ENCODE data around the gene COL19A1.

The COL19A1 gene

DNA sequence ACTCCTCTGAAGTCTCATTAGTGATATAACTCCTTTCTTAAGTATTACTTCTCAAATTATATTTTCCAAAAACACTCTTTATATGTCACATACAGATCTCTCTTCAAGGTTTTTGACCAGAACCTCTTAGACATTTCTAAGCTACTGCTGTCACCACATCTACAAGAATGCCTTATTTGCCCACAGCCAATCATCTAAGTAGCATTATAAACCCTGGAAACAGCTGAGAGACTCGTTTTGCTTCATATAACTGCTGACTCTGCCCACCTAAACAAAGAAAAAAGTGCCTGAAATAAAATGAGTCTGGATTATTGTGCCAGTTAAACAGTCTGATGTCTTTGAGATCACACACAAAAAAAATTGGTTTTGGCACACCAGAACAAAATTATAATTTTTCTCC, 270.6 kb downstream of the COL19A1 start:
- TF ChIP-seq CTCF (conservative IDR thresholded peaks at IDR 0.05; ENCODE audit: low read length) (no peak), EZH2phosphoT487 (IDR thresholded peaks at IDR 0.05; ENCODE audit: borderline replicate concordance) (no peak)
- Histone ChIP-seq H3K4me2 (ENCODE audit: low read depth, low read length, poor library complexity, severe bottlenecking) (no peak overlapping the region), H3K27me3 (ENCODE audit: insufficient read depth, low read length, poor library complexity, severe bottlenecking) (no peaks in the 10 kb centered on the region), H3K9me3 (ENCODE audit: insufficient read depth, low read depth, low read length) (no peaks in the 10 kb centered on the region), H3F3A (ENCODE audit: low read depth) (no peaks in the 10 kb centered on the region), H2AFZ (ENCODE audit: low read length) (no peak overlapping the region), H3K79me2 (ENCODE audit: insufficient read depth, low read length) (no peaks in the 10 kb centered on the region), H4K20me1 (ENCODE audit: insufficient read depth, low read length, poor library complexity, severe bottlenecking) (no peaks in the 10 kb centered on the region), H3K4me1 (ENCODE audit: insufficient read depth, low read length, poor library complexity, severe bottlenecking) (peaks cover 30% of the 10 kb centered on the region), H3K4me3 (ENCODE audit: low read length, poor library complexity, severe bottlenecking) (no peak overlapping the region), H3K9ac (ENCODE audit: low read depth, low read length, poor library complexity, severe bottlenecking) (no peak overlapping the region), H3K9me2 (replicated peaks; ENCODE audit: low read depth, low read length) (no peaks in the 10 kb centered on the region), H3K36me3 (ENCODE audit: insufficient read depth, low read length) (no peaks in the 10 kb centered on the region)

GRCh38 chr6:70140496-70140895, 274.1 kb downstream of the COL19A1 start:
- Histone ChIP-seq H3K79me2 (ENCODE audit: insufficient read depth, low read length) (no peaks in the 10 kb centered on the region), H3K9ac (ENCODE audit: low read depth, low read length, poor library complexity, severe bottlenecking) (no peak overlapping the region), H3K9me2 (replicated peaks; ENCODE audit: low read depth, low read length) (no peaks in the 10 kb centered on the region), H3K4me1 (ENCODE audit: insufficient read depth, low read length, poor library complexity, severe bottlenecking) (peaks cover 7% of the 10 kb centered on the region), H2AFZ (ENCODE audit: low read length) (no peak overlapping the region), H3K9me3 (ENCODE audit: insufficient read depth, low read depth, low read length) (no peaks in the 10 kb centered on the region), H3K36me3 (ENCODE audit: insufficient read depth, low read length) (no peaks in the 10 kb centered on the region), H3F3A (ENCODE audit: low read depth) (no peaks in the 10 kb centered on the region), H4K20me1 (ENCODE audit: insufficient read depth, low read length, poor library complexity, severe bottlenecking) (no peaks in the 10 kb centered on the region), H3K4me2 (ENCODE audit: low read depth, low read length, poor library complexity, severe bottlenecking) (no peak overlapping the region), H3K27me3 (ENCODE audit: insufficient read depth, low read length, poor library complexity, severe bottlenecking) (no peaks in the 10 kb centered on the region), H3K4me3 (ENCODE audit: low read length, poor library complexity, severe bottlenecking) (no peak overlapping the region)
- no peak for TF ChIP-seq EZH2phosphoT487 (IDR thresholded peaks at IDR 0.05; ENCODE audit: borderline replicate concordance)
- no peak for TF ChIP-seq CTCF (conservative IDR thresholded peaks at IDR 0.05; ENCODE audit: low read length)

DNA sequence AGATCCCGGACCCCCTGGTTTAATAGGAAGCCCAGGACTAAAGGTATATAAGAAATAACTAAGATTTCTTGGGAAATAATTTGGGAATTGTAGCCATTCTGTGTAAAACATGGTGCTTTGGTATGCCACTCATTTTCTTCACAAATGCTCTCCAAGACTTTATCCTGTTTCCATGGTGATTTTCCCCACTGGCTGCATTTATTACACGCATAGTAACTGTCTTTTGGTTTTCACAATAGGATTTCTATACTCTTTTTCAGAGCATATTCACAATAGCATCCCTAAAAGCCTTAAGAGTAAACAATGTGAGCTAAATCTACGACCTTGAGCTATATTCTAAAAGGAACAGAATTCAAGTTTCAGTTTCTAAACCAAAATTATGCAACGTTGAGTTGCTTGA, 275.7 kb downstream of the COL19A1 start:
- H2AFZ ChIP-seq (ENCODE audit: low read length): no peak overlapping the region
- no peak overlapping the region for H3K4me2 ChIP-seq (ENCODE audit: low read depth, low read length, poor library complexity, severe bottlenecking)

More for the DNA sequence above, 275.7 kb downstream of the COL19A1 start:
- Histone ChIP-seq H3K9me3 (ENCODE audit: insufficient read depth, low read depth, low read length) (no peaks in the 10 kb centered on the region), H3K4me3 (ENCODE audit: low read length, poor library complexity, severe bottlenecking) (no peak overlapping the region), H3K36me3 (ENCODE audit: insufficient read depth, low read length) (no peaks in the 10 kb centered on the region), H4K20me1 (ENCODE audit: insufficient read depth, low read length, poor library complexity, severe bottlenecking) (no peaks in the 10 kb centered on the region), H3K4me1 (ENCODE audit: insufficient read depth, low read length, poor library complexity, severe bottlenecking) (peaks cover 4% of the 10 kb centered on the region), H3F3A (ENCODE audit: low read depth) (no peaks in the 10 kb centered on the region), H3K9me2 (replicated peaks; ENCODE audit: low read depth, low read length) (no peaks in the 10 kb centered on the region), H3K27me3 (ENCODE audit: insufficient read depth, low read length, poor library complexity, severe bottlenecking) (no peaks in the 10 kb centered on the region), H3K79me2 (ENCODE audit: insufficient read depth, low read length) (no peaks in the 10 kb centered on the region), H3K9ac (ENCODE audit: low read depth, low read length, poor library complexity, severe bottlenecking) (no peak overlapping the region)
- TF ChIP-seq EZH2phosphoT487 (IDR thresholded peaks at IDR 0.05; ENCODE audit: borderline replicate concordance) (no peak), CTCF (conservative IDR thresholded peaks at IDR 0.05; ENCODE audit: low read length) (no peak)

Measured in Loucy (cell line).